T-helper 1 cell (primary cell): Measurements from ENCODE around the gene POLK.
"Not testable (repeated sequence)": the region's sequence is repeated elsewhere in the genome, so short reads cannot be mapped to it uniquely, and the experiment has no call there.

ENCODE experiments used
- DNase-seq, 5 donors: peaks; one replicate each; pipeline ENCODE4 v3.0.0-alpha.2; 2012 to 2020

Gene POLK

DNA sequence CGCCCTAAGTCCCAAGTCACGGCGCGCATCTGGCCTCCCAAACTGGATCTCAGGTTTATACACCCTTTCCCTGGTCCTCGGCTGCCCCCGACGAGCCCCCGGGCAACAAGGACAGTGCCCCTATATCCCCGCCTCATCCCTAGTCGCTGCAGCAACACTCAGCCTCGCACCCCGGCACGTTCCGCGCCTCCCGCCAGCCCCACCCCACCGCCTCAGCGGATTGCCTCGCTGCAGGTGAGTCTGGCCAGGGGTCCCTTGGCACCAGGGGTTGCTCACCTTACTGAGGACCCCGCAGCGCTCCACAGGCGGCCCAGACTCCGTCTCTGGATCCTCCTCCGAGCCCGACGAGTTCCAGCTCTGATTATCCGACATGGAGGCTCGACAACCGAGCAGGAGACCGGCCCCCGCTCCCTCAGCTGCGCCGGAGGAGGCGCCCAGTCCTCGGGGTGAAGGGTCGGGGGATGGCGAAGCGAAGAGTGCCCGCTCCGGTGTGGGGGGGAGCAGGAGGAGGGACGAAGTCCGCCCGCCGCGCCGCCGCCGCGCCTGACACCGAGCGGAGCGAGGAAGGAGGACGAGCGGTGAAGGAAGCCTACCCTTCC lies 756 bp upstream of the POLK start:
- peak in 4 of 5 donors; percentile 4 to 45 (median 28) for DNase-seq

- no peak for DNase-seq
These were observed 838 bp downstream of the POLK start for GRCh38 chr5:75512383-75513074.

DNA sequence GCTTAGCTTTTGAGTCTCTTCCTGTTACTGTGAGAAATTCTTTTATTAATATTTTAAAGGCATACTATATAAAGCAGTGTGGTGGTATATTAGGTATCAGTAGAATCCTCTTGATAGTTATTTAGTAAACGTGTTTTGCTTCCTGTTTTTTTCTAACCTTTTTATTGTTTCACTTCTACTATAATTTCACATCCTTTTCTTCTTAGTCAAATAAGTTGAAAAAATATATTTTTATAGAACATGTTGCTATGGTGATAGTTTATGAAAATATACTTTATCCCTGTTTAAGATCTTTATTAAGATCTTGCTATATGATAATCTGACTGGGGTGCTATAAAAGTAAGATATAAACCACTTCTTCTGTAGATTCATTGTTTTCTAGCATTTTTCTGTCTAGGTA lies 2.1 kb downstream of the POLK start:
- DNase-seq = no peak

DNA sequence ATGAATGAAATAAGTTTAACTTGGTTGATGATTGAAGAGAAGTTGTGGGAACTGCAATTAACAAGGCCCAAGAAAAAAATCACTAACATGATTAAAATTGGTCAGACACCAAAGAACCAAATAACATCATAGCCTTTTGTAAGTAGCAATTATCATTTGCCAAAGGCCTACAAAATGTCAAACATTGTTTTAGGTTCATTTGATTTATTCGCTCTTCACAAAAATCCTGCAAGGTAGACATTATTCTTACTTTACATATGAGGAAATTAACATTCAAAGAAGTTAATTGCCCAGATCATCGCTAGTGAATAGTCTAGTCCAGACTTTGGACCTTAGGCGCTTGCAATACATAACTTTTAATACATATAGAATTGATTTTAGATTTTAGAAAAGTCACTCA lies 2.6 kb downstream of the POLK start:
- DNase-seq = no peak

DNA sequence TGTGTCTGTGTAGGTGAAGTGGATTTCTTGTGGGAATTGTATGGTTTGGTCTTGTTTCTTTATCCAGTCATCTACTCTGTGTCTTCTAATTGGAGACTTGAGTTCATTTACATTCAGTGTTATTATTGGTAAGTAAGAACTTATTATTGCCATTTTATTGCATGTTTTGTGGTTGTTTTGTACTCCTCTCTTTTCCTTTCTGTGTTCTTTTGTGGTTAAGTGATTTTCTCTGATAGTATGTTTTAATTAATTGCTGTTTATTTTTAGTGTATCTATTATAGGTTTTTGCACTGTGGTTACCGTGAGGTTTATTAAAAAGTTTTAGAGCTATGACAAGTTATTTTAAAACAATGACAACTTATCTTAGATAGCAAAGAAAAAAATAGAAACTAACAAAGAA lies 8.1 kb downstream of the POLK start:
- no peak for DNase-seq

GRCh38 chr5:75521195-75521594 lies 9.5 kb downstream of the POLK start:
- no peak for DNase-seq

DNA sequence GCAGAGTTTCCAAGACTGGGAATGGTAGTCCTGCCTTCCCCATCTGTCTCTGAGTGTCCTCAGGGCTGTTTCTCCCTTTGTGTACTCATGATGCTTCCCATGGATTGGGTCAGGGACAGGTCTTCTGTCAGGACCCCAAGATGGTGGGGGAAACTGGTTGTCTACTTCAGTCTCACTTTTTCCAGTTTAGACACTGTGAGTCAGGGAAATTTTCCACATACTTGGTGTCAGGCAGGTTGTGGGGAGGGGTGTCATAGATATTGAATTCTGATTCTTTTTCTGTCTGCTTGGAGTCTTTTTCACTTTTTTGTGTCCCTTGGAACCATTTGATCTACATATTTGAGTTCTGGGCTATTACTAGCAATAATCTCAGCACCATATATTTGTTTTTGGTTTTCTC lies 10.3 kb downstream of the POLK start:
- no peak for DNase-seq

DNA sequence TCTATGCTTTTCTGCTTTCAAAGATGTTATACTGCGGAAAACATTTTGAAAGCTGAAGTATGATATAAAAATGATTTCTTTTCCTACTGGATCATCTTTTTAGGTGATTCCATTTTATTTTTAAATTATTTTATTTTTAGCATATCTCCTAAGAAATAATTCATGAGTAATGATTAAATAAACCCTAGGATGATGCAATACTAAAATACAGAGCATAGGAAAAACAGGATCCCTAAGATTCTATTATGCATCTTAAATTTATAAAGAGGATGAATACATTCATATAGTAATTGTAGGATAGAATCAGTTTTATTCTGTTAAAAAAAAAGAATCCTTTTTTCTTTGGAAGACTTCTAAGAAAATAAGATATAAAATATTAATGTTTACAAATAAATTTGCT lies 10.9 kb downstream of the POLK start:
- DNase-seq = no peak

DNA sequence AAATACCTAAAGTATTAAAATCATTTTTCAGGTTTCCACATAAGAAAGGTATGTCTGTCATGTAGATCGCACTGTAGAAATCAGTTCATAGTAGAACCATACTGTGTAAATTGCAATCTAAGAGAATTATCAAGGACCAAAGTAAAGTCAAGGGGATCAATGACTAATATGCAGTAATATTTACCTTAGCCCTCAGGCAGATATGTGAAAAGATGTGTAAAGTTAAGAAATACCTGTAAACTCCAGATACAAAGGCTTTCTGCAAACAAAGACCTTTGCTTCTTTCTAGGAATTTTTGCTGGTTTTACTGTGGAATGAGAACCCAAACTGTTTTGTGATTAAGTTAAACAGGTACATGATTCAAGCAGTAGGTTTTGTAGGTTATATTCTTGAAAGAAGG lies 11.6 kb downstream of the POLK start:
- no peak for DNase-seq

DNA sequence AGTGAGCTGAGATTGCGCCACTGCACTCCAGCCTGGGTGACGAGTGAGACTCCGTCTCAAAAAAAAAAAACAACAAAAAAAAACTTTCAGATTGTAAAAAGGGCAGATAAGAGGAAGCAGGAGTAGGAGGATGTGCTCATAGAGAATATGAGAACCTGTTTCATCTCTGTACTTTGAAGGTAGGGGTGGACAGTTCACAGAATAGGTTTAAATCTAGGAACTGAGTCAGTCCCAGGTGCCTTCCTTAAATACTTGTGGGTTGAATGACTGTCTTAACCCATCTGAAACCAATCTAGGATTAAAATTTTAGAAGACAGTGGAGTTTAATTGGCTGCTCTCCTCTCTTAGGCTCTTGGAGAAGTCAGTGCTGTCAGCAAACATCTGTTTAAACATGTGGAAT lies 12.4 kb downstream of the POLK start:
- DNase-seq = peak in 1 of 5 donors; percentile 17

DNA sequence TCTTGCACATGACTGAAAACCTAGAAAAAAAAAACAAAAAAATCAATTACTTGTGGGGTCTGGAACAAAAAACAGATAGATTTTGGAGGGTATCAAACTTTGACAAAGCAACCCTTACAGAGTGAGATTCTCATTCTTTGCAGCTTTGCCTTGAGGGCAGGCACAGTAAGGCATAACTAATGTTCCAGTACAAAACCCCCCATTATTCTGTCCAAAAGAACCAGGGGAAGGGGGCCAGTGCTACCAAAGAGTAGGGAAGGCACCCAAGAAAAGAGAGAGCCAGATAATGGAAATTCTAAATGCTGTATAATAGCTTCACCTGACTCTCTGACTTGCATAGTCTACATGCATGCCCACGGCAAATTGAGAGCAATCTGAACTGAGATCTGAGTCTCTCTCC lies 12.9 kb downstream of the POLK start:
- DNase-seq = no peak

- no peak for DNase-seq
These were observed 13.7 kb downstream of the POLK start for GRCh38 chr5:75525344-75525743.

GRCh38 chr5:75526070-75526469 lies 14.4 kb downstream of the POLK start:
- DNase-seq = no peak

DNA sequence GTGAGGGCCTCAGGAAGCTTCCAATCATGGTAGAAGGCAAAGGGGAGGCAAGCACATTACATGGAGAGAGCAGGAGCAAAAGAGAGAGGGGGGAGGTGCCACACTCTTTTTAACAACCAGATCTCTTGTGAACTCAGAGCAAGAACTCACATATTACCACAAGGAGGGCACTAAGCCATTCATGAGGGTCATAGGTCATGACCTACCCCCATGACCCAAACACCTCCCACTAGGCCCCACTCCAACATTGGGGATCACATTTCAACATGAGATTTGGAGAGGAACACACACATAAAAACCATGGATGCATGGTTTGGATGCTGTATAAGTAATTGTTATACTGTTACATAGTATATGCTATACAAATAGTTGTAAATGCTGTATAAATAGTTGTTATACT lies 17.5 kb downstream of the POLK start:
- DNase-seq = no peak

DNA sequence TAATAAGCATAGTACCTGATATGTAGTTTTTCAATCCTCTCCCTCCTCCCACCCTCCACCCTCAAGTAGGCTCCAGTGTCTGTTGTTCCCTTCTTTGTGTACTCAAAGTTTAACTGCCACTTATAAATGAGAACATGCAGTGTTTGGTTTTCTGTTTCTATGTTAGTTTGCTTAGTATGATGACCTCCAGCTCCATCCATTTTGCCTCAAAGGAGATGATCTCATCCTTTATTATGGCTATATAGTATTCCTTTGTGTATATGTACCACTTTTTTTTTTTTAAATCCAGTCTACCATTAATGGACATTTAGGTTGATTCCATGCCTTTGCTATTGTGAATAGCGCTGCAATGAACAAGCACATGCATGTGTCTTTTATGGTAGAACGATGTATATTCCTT lies 20.5 kb downstream of the POLK start:
- no peak for DNase-seq

GRCh38 chr5:75533716-75534115 lies 22.0 kb downstream of the POLK start:
- not testable (repeated sequence) for DNase-seq

GRCh38 chr5:75534734-75535133 lies 23.0 kb downstream of the POLK start:
- DNase-seq = no peak

DNA sequence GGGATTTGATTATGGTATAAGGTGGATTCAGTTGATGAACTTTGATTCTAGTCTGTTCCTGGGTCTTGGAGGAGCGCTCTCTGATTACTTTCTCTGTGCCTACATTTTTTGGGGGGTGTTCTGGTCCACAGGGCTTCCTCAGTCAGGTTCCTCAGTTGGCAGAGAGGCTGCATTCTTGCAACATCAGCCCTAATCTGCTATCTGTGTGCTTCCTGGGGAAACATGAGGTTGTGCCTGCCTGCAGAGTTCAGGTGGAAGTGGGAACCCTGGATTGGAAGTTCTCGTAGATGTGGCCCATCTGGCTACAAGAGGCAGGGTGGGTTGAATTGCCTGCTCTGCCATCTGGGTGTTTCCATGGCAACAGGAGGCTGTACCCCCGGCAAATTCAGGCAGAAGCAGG lies 24.5 kb downstream of the POLK start:
- DNase-seq = no peak

GRCh38 chr5:75536694-75537360 lies 25.1 kb downstream of the POLK start:
- DNase-seq = no peak

GRCh38 chr5:75538211-75538610 lies 26.5 kb downstream of the POLK start:
- DNase-seq = no peak

- no peak for DNase-seq
These were observed 33.4 kb downstream of the POLK start for GRCh38 chr5:75545131-75545530.

DNA sequence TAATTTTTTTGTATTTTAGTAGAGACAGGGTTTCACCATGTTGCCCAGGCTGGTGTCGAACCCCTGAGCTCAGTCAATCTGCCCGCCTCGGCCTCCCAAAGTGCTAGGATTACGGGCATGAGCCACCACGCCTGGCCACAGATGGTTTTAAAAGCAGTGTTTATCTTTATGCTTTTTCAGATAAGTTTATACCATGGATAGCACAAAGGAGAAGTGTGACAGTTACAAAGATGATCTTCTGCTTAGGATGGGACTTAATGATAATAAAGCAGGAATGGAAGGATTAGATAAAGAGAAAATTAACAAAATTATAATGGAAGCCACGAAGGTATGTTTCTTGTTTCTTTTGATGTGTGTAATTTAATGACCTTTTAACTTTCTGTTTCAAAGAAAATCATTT lies 35.1 kb downstream of the POLK start:
- DNase-seq = no peak

GRCh38 chr5:75547812-75548211 lies 36.1 kb downstream of the POLK start:
- no peak for DNase-seq

- DNase-seq = no peak
These were observed 38.9 kb downstream of the POLK start for GRCh38 chr5:75550597-75550996.
